ENCODE results near the gene RFX8.
"Not testable (repeated sequence)": the region's sequence is repeated elsewhere in the genome, so short reads cannot be mapped to it uniquely, and the experiment has no call there.

The RFX8 gene

DNA sequence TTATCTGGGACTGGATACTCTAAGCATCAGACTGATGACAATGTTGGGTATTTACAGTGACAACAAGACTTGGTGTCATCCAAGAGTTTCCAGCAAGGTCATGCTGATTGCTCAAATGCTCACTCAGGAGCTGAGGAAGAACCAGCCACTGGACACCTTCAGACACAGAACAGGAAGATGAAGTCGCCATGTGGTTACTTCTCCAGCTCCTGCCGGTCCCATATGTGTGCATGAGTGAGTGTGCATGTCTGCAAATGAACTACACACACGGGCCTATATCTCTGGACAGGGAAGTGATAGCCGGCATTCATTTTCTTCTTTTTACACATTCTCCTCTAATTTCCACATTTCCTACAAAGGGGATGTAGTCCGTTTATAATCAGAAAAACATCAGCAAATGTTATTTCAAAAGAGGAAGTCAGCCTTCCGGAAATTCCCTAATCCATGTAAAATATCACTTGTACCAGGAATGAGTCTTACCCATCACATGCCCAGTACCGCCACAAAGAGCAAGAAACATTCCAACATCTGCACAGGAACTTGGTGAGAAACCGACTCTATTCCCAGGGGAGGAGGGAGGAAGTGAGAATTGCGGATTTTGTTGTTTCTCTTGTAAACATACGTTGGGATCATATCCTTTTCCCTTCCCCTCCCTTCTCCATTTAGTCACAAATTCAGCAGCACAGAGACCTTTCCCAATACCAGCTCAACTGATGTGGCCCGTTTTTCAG, 10.8 kb downstream of the RFX8 start:
- no peak overlapping the region for H3K4me3 ChIP-seq (ENCODE audit: low read depth, low read length)
- DNase-seq (ENCODE audit: low read depth): no peak

DNA sequence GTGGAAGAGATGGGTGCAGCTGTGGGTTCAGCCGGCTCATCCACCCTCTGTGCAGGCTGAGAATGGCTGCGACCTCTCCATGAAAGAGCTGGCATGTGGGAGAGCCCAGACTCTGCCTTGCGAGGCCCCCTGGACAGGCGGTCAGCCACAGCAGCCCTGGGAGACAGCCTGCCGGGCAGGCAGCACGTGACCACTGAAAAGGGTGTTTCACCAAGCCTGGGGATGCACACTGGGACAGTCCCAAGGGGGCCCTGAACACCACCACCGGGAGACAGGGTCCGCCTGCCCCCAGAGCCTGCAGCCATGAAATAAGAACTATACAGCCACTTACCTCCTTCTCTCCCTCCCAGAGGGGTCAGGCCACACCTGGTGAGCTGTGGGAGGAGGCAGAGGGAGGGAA, 11.5 kb downstream of the RFX8 start:
- no peak for DNase-seq (ENCODE audit: low read depth)
- no peak overlapping the region for H3K4me3 ChIP-seq (ENCODE audit: low read depth, low read length)

More for the DNA sequence above, 10.8 kb downstream of the RFX8 start:
- TF ChIP-seq, protein P1, sequence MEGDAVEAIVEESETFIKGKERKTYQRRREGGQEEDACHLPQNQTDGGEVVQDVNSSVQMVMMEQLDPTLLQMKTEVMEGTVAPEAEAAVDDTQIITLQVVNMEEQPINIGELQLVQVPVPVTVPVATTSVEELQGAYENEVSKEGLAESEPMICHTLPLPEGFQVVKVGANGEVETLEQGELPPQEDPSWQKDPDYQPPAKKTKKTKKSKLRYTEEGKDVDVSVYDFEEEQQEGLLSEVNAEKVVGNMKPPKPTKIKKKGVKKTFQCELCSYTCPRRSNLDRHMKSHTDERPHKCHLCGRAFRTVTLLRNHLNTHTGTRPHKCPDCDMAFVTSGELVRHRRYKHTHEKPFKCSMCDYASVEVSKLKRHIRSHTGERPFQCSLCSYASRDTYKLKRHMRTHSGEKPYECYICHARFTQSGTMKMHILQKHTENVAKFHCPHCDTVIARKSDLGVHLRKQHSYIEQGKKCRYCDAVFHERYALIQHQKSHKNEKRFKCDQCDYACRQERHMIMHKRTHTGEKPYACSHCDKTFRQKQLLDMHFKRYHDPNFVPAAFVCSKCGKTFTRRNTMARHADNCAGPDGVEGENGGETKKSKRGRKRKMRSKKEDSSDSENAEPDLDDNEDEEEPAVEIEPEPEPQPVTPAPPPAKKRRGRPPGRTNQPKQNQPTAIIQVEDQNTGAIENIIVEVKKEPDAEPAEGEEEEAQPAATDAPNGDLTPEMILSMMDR (IDR thresholded peaks at IDR 0.05; ENCODE audit: insufficient read depth, low read depth, low read length, missing control alignments): no peak

DNA sequence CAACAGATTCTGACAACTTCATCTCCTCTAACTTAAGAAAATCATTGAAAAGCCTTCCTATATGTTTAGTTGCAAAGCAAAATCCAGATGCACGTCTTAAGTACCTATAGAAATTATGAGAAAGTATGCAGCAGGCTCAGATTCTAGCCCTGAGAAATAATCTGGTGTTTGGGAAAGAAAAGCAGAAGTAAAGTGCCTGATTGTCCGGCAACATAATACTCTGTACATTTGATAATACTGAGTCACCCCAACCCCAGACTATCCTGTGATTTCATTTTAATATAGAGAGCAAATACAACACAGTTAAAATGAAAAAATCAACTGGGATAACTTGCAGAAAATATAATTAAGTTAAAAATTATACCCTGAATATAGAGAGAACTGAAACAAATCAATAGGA, 13.5 kb downstream of the RFX8 start:
- TF ChIP-seq, protein P1 (IDR thresholded peaks at IDR 0.05; ENCODE audit: insufficient read depth, low read depth, low read length, missing control alignments): no peak
- no peak for DNase-seq (ENCODE audit: low read depth)
- no peak overlapping the region for H3K4me3 ChIP-seq (ENCODE audit: low read depth, low read length)

More for the DNA sequence above, 11.5 kb downstream of the RFX8 start:
- TF ChIP-seq, protein P1 (IDR thresholded peaks at IDR 0.05; ENCODE audit: insufficient read depth, low read depth, low read length, missing control alignments): no peak

DNA sequence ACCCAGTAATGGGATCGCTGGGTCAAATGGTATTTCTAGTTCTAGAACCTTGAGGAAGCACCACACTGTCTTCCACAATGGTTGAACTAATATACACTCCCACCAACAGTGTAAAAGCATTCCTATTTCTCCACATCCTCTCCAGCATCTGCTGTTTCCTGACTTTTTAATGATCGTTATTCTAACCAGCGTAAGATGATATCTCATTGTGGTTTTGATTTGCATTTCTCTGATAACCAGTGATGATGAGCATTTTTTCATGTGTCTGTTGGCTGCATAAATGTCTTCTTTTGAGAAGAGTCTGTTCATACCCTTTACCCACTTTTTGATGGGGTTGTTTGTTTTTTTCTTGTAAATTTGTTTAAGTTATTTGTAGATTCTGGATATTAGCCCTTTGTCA, 20.5 kb downstream of the RFX8 start:
- not testable (repeated sequence) for DNase-seq (ENCODE audit: low read depth)

DNA sequence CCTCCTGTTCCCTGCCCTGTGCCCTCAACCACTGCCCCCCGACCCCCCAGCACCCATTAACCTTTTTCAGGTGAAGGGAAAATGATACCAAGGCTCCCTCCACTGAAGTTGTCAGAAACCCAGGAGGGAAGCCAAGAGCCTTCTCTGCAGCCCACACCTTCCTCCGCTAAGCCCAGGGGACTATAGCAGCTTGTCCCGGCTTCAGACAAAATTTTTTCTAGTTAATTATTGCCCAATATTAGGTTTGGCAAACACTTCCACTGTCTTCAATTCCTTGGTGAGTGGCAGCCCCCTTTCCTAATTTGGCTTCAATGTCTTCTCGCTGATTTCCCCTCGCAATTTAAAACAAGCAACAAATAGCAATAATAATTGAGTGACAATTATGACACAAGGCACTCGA, 23.9 kb downstream of the RFX8 start:
- no peak overlapping the region for H3K4me3 ChIP-seq (ENCODE audit: low read depth, low read length)
- DNase-seq (ENCODE audit: low read depth): no peak
- TF ChIP-seq, protein P1 (IDR thresholded peaks at IDR 0.05; ENCODE audit: insufficient read depth, low read depth, low read length, missing control alignments): no peak

More for the DNA sequence above, 20.5 kb downstream of the RFX8 start:
- H3K4me3 ChIP-seq (ENCODE audit: low read depth, low read length): not testable (repeated sequence)

DNA sequence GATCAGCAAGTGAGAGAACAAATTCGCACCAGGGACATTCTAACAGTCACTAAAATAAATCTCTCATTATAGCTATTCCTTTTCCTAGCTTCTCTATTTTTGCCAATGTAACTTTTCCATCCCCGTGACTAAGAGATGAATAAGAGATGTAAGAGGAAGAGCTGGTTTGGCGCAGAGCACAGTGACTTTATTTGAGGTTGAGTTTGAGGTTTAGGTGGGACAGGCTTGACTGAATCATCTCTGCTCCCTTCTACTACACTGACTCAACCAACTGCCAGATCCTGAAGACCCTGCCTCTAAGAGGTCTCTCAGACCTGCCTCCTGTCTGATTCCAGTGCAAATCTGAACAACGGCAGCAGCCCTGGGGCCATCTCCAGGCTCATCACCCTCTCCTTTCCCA, 28.0 kb downstream of the RFX8 start:
- H3K4me3 ChIP-seq (ENCODE audit: low read depth, low read length): no peak overlapping the region
- DNase-seq (ENCODE audit: low read depth): no peak
- TF ChIP-seq, protein P1 (IDR thresholded peaks at IDR 0.05; ENCODE audit: insufficient read depth, low read depth, low read length, missing control alignments): no peak

DNA sequence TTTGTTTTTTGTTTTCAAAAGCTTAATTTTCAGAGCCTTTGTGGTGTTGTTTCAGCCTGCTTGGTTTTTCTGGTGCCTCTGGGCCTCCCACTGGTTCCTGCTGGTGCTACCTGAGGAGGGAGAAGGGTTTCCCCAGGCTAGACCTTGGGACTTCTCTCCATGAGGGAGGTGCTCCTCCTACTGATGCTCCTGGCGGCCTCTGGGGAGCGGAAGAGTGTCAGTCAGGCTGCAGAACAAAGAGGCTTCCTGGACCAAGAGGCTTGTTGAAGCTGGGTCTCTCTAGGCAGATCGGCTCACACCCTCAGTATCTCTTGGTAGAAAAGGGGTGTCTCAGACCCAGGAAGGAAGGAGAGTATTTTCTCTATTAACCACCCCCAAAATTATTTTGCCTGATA, 32.2 kb downstream of the RFX8 start:
- TF ChIP-seq, protein P1 (IDR thresholded peaks at IDR 0.05; ENCODE audit: insufficient read depth, low read depth, low read length, missing control alignments): no peak
- DNase-seq (ENCODE audit: low read depth): no peak
- no peak overlapping the region for H3K4me3 ChIP-seq (ENCODE audit: low read depth, low read length)

Measured in GM12865 (cell line).